Heart left ventricle (tissue), 16 donors: Measurements from ENCODE around the gene RXFP4. TPM values are rescaled to one million over a fixed set of nuclear protein-coding genes. Genes with fewer than 3 reads are reported as not detected.

Source experiments
- ATAC-seq, 4 donors: fragments of 200-7000 bp; cut with Tn5 transposase; one replicate each; pipeline ENCODE4 v1.9.1; 2020 to 2022; ENCODE audit warnings: moderate library complexity in 4 of 4, mild to moderate bottlenecking in 3 of 4, moderate number of reproducible peaks in 1 of 4
- DNase-seq, 5 donors: peaks; one replicate each; pipeline ENCODE4 v3.0.0-alpha.2; 2020
- H3K27ac ChIP-seq, 12 donors: fragments of 200-600 bp; sonication (generic) in 4 of 12; one replicate each; pipeline versions ENCODE4 v1.5.0 to v1.8.0; 2016 to 2022; ENCODE audit warnings: mild to moderate bottlenecking in 2 of 12
- H3K27me3 ChIP-seq, 9 donors: fragments of 200-600 bp; sonication (generic) in 2 of 9; one replicate each; pipeline versions ENCODE4 v1.5.1 to v1.8.0; 2016 to 2022; ENCODE audit warnings: mild to moderate bottlenecking in 3 of 9
- H3K36me3 ChIP-seq, 9 donors: fragments of 200-600 bp; sonication (generic) in 2 of 9; one replicate each; pipeline versions ENCODE4 v1.5.0 to v1.8.0; 2018 to 2022; ENCODE audit warnings: mild to moderate bottlenecking in 2 of 9
- H3K4me1 ChIP-seq, 12 donors: fragments of 200-600 bp; sonication (generic) in 4 of 12; one replicate each; pipeline versions ENCODE4 v1.5.0 to v1.8.0; 2016 to 2022; ENCODE audit warnings: mild to moderate bottlenecking in 3 of 12
- H3K4me3 ChIP-seq, 12 donors: fragments of 200-600 bp; sonication (generic) in 4 of 12; one replicate each; pipeline versions ENCODE4 v1.5.0 to v1.8.0; 2017 to 2022; ENCODE audit warnings: mild to moderate bottlenecking in 9 of 12, moderate library complexity in 4 of 12
- H3K9me3 ChIP-seq, 12 donors: fragments of 200-600 bp; sonication (generic) in 4 of 12; one replicate each; pipeline versions ENCODE4 v1.5.0 to v1.8.0; 2016 to 2022; ENCODE audit warnings: mild to moderate bottlenecking in 1 of 12
- CTCF ChIP-seq, 12 donors: fragments of 200-600 bp; sonication (generic) in 4 of 12; IDR thresholded peaks; one replicate each; pipeline versions ENCODE4 v1.5.0 to v1.8.0; 2018 to 2022; ENCODE audit warnings: antibody characterized with exemption in 12 of 12, mild to moderate bottlenecking in 5 of 12
- POLR2A ChIP-seq, 2 donors: fragments of 450-650 bp; IDR thresholded peaks; one replicate each; pipeline ENCODE4 v1.6.1; 2017; ENCODE audit warnings: antibody characterized with exemption in 2 of 2, mild to moderate bottlenecking in 2 of 2, moderate library complexity in 2 of 2
- WGBS, 4 donors: extraction: QIAGEN DNeasy Blood & Tissue Kit in 2 of 4; methylation state at CpG; one replicate each; pipeline versions ENCODE4 v1.1.5 to v1.1.7; 2013 to 2018; 5-methylcytosine and 5-hydroxymethylcytosine counted together
- intact Hi-C, 10 donors: fragments of 100-400 bp; cut with DNase I; formaldehyde crosslinking; loops; one replicate each; pipeline versions ENCODE4 v1.11.1 to v1.14.2; 2022
- polyA plus RNA-seq, 2 donors: library from polyadenylated mRNA; stranded (reverse); fragments of 200-250 nt; gene quantifications; one replicate each; pipeline ENCODE4 v1.2.3, GENCODE V29; 2013
- total RNA-seq, 9 donors: library from RNA; depleted of rRNA in 2 of 9; stranded (reverse); fragments of >200 nt in 2 of 9; fragmentation: NEBNext Ultra II Directional in 3 of 9; extraction: Animal tissue kit (Norgen Biotek cat#: 25700) in 3 of 9; gene quantifications; one replicate each; pipeline versions ENCODE4 v1.1.0 to v1.2.4, GENCODE V29; 2016 to 2023
- donor health status: ischemic (EF 13 %, LVEDD 7.1; RV severe dilation, severe dysfunction).
- donor health status: healthy with polysubstance abuse.
- donor health status: DM: no; HTN: yes; CAD: no.
- donor health status: DM: no; HTN: no; CAD: no.
- donor health status: ischemic (EF 25% LVEDD 6.9; RV normal size, moderate dysfunction).
- donor health status: ischemic (EF 25% LVEDD 5.7; RV mildly dilated, moderate dysfunction).
- donor health status: healthy.
- donor health status: DM: yes; HTN: yes; CAD: no.
- donor health status: ischemic (EF 35%, LVEDD 5.7; RV mildly dilated, moderate dysfunction).
- donor health status: nonischemic (EF 11% LVEDD 7.7; RV severe dilation, severe dysfunction).
- donor health status: DM: yes; HTN: yes; CAD: no.
- donor health status: PGD.
- donor health status: ischemic (EF 29% LVEDD 5.4; RV normal size, mild dysfunction).
- donor health status: nonischemic (EF 23%, LVEDD 6.1; RV moderate dilation, normal function).

Gene RXFP4
- total and polyA plus RNA-seq, 11 donors = 0.07 TPM; not detected in 10

GRCh38 chr1:155934097-155934935 is 7.1 kb upstream of the RXFP4 start, which contains the start of gene KHDC4:
TSS of gene KHDC4 (minus strand) at chr1:155934413. CDS start at chr1:155934373, 40 bp downstream.
- WGBS, 4 donors = 0 to 1% (median 1%) methylated on average over 50 of the region's 50 CpGs
- peaks cover 25 to 64% (median 46%) of the 10 kb centered on the region in 12 donors for H3K4me1 ChIP-seq

GRCh38 chr1:155934936-155935590 is 6.4 kb upstream of the RXFP4 start:
- H3K27me3 ChIP-seq = no peaks in the 10 kb centered on the region
- H3K4me1 ChIP-seq = peaks cover 25 to 64% (median 49%) of the 10 kb centered on the region in 12 donors
- H3K36me3 ChIP-seq = peaks cover 0 to 36% (median 32%) of the 10 kb centered on the region in 9 donors
- intact Hi-C loops = loop anchor here in 4 of 10 donors (2.0 to 10.0 kb wide), 4 partner anchors 44 to 130 kb away; partner anchors contain the start of genes LAMTOR2 (in 2 of the 4), UBQLN4 (in 2 of the 4), ARHGEF2 (in 1 of the 4) and GON4L (in 1 of the 4)
- TF ChIP-seq POLR2A (IDR thresholded peaks at IDR 0.05) = no peak
- TF ChIP-seq CTCF (IDR thresholded peaks at IDR 0.05) = no peak
- no peak for DNase-seq
- WGBS, 4 donors = 80 to 85% (median 83%) methylated on average over 24 of the region's 24 CpGs
- H3K9me3 ChIP-seq = no peaks in the 10 kb centered on the region
- no peak for ATAC-seq
- peak overlapping the region; percentile 26 to 96 (median 76) for H3K4me3 ChIP-seq
- H3K27ac ChIP-seq = peak overlapping the region; percentile 80 to 96 (median 92)

More at GRCh38 chr1:155934097-155934935, 7.1 kb upstream of the RXFP4 start, which contains the start of gene KHDC4:
- H3K9me3 ChIP-seq = no peaks in the 10 kb centered on the region
- peak in 3 of 12 donors; percentile 28 to 37 (median 30) for TF ChIP-seq CTCF (IDR thresholded peaks at IDR 0.05)
- TF ChIP-seq POLR2A (IDR thresholded peaks at IDR 0.05) = peak in 1 of 2 donors; percentile 83
- no peaks in the 10 kb centered on the region for H3K27me3 ChIP-seq
- H3K36me3 ChIP-seq = peaks cover 0 to 44% (median 39%) of the 10 kb centered on the region in 9 donors
- DNase-seq (peak; percentile 95 to 97 (median 97)), ATAC-seq (peak; percentile 97 to 99 (median 98))
- H3K27ac ChIP-seq = peak within 1 kb of the TSS; percentile 80 to 96 (median 93)
- H3K4me3 ChIP-seq = peak within 1 kb of the TSS; percentile 63 to 96 (median 76)
- intact Hi-C loops = loop anchor here in 4 of 10 donors (2.0 to 10.0 kb wide), 4 partner anchors 44 to 130 kb away; partner anchors contain the start of genes LAMTOR2 (in 2 of the 4), UBQLN4 (in 2 of the 4), ARHGEF2 (in 1 of the 4) and GON4L (in 1 of the 4)

- intact Hi-C loops = loop anchor here (1.0 to 10.0 kb wide), 6 partner anchors 43 to 127 kb away; partner anchors contain the start of genes LAMTOR2 (in 2 of the 10), UBQLN4 (in 2 of the 10) and RAB25 (in 1 of the 10)
- peak in 1 of 5 donors; percentile 48 for DNase-seq
- Histone ChIP-seq H3K4me3 (no peak overlapping the region), H3K27me3 (no peaks in the 10 kb centered on the region), H3K4me1 (peaks cover 7 to 64% (median 47%) of the 10 kb centered on the region in 12 donors), H3K27ac (peak overlapping the region in 10 of 12 donors; percentile 7 to 92 (median 59)), H3K36me3 (peaks cover 0 to 5% (median under 1%) of the 10 kb centered on the region in 9 donors), H3K9me3 (no peaks in the 10 kb centered on the region)
- WGBS, 4 donors = 0% methylated on average over 1 of the region's 1 CpG
- ATAC-seq = peak in 1 of 4 donors; percentile 17
- no peak for TF ChIP-seq POLR2A (IDR thresholded peaks at IDR 0.05)
- peak; percentile 53 to 78 (median 66) for TF ChIP-seq CTCF (IDR thresholded peaks at IDR 0.05)
These were observed 3.2 kb upstream of the RXFP4 start for GRCh38 chr1:155938220-155938627.
